ENCODE data around the gene RPS16. TPM values are rescaled to one million over a fixed set of nuclear protein-coding genes. Genes with fewer than 3 reads are reported as not detected.
A peak's percentile ranks its signal among the peaks of the same experiment; 100 is the strongest.

RPS16 gene
- total and polyA plus RNA-seq, 9 of the 15 experiments (the other 6 are each of a cell fraction or from before 2014, with no cell fraction given), result 82.6 to 3,671 (median 2,204) TPM

DNA sequence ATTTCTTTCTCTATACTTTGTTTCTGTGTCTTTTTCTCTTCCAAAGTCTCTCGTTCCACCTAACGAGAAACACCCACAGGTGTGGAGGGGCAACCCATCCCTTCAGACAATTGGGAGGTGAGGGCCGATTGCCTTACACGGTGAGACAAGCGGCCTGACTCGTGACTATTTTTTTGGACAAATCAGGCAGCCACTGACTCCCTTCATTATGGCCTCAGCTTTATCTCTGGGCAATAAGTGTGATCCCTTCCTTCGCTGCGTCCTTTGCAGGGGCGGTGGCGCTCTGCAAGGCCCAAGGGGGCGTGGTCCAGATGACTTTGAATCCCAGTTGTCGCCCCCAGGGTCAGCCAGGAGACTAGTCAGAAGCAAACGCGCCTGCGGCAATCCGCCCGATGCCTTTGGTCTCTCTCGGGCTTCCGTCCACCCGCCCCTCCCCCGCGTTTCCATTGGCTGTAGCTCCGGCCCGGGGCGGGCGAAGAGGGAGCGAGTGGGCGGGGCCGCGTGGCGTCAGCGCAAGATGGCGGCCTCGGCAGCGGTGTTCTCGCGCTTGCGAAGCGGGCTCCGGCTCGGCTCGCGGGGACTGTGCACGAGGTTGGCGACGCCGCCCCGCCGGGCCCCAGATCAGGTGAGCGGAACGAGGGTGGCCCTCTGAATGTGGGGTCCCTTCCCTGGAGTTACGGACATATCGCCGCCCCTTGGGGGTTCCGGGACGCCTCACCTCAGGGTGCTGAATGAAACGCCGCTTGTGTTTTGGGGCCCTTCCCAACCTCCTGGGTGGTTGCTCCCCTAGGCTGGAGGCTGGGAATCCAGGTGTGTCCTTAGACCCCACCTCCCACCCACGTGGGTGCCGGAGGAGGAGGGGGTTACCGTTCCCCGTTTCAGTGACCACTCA, 44.8 kb upstream of the RPS16 start, which contains the start of gene TIMM50 (continued):
- TF ChIP-seq, protein P1, sequence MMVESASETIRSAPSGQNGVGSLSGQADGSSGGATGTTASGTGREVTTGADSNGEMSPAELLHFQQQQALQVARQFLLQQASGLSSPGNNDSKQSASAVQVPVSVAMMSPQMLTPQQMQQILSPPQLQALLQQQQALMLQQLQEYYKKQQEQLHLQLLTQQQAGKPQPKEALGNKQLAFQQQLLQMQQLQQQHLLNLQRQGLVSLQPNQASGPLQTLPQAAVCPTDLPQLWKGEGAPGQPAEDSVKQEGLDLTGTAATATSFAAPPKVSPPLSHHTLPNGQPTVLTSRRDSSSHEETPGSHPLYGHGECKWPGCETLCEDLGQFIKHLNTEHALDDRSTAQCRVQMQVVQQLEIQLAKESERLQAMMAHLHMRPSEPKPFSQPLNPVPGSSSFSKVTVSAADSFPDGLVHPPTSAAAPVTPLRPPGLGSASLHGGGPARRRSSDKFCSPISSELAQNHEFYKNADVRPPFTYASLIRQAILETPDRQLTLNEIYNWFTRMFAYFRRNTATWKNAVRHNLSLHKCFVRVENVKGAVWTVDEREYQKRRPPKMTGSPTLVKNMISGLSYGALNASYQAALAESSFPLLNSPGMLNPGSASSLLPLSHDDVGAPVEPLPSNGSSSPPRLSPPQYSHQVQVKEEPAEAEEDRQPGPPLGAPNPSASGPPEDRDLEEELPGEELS (CRISPR knock-in tag; IDR thresholded peaks at IDR 0.05; ENCODE audit: borderline replicate concordance), result peak; percentile 77; the same call in 1 of the 2 replicates
- TF ChIP-seq, protein P2, sequence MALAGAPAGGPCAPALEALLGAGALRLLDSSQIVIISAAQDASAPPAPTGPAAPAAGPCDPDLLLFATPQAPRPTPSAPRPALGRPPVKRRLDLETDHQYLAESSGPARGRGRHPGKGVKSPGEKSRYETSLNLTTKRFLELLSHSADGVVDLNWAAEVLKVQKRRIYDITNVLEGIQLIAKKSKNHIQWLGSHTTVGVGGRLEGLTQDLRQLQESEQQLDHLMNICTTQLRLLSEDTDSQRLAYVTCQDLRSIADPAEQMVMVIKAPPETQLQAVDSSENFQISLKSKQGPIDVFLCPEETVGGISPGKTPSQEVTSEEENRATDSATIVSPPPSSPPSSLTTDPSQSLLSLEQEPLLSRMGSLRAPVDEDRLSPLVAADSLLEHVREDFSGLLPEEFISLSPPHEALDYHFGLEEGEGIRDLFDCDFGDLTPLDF (CRISPR knock-in tag; IDR thresholded peaks at IDR 0.05), result peak; percentile 28; the same call in 1 of the 2 replicates
- TF ChIP-seq NR2C2 (CRISPR knock-in tag; IDR thresholded peaks at IDR 0.05) (peak; percentile 80), NR2C2 (tag; IDR thresholded peaks at IDR 0.05) (peak; percentile 85), PHF20 (IDR thresholded peaks at IDR 0.05; ENCODE audit: partially characterized antibody) (peak; percentile 84), ZC3H4 (CRISPR knock-in tag; IDR thresholded peaks at IDR 0.05; ENCODE audit: borderline replicate concordance) (no peak), ZNF41 (CRISPR knock-in tag; conservative IDR thresholded peaks at IDR 0.05) (no peak), NFIX (CRISPR knock-in tag; IDR thresholded peaks at IDR 0.05; ENCODE audit: low read depth) (no peak), ZNF764 (CRISPR knock-in tag; IDR thresholded peaks at IDR 0.05; ENCODE audit: low read depth) (no peak), ZEB2 (IDR thresholded peaks at IDR 0.05) (peak; percentile 31; the same call in 1 of the 2 replicates), PCBP1 (IDR thresholded peaks at IDR 0.05; ENCODE audit: low read depth, low read length, poor library complexity, severe bottlenecking) (peak; percentile 47), ZNF146 (CRISPR knock-in tag; IDR thresholded peaks at IDR 0.05; ENCODE audit: unreplicated experiment) (no peak), EP300 (IDR thresholded peaks at IDR 0.05; ENCODE audit: low read length) (peak; percentile 61)
- TF ChIP-seq, protein P3, sequence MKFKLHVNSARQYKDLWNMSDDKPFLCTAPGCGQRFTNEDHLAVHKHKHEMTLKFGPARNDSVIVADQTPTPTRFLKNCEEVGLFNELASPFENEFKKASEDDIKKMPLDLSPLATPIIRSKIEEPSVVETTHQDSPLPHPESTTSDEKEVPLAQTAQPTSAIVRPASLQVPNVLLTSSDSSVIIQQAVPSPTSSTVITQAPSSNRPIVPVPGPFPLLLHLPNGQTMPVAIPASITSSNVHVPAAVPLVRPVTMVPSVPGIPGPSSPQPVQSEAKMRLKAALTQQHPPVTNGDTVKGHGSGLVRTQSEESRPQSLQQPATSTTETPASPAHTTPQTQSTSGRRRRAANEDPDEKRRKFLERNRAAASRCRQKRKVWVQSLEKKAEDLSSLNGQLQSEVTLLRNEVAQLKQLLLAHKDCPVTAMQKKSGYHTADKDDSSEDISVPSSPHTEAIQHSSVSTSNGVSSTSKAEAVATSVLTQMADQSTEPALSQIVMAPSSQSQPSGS (CRISPR knock-in tag; IDR thresholded peaks at IDR 0.05), result no peak
- TF ChIP-seq, protein P4, sequence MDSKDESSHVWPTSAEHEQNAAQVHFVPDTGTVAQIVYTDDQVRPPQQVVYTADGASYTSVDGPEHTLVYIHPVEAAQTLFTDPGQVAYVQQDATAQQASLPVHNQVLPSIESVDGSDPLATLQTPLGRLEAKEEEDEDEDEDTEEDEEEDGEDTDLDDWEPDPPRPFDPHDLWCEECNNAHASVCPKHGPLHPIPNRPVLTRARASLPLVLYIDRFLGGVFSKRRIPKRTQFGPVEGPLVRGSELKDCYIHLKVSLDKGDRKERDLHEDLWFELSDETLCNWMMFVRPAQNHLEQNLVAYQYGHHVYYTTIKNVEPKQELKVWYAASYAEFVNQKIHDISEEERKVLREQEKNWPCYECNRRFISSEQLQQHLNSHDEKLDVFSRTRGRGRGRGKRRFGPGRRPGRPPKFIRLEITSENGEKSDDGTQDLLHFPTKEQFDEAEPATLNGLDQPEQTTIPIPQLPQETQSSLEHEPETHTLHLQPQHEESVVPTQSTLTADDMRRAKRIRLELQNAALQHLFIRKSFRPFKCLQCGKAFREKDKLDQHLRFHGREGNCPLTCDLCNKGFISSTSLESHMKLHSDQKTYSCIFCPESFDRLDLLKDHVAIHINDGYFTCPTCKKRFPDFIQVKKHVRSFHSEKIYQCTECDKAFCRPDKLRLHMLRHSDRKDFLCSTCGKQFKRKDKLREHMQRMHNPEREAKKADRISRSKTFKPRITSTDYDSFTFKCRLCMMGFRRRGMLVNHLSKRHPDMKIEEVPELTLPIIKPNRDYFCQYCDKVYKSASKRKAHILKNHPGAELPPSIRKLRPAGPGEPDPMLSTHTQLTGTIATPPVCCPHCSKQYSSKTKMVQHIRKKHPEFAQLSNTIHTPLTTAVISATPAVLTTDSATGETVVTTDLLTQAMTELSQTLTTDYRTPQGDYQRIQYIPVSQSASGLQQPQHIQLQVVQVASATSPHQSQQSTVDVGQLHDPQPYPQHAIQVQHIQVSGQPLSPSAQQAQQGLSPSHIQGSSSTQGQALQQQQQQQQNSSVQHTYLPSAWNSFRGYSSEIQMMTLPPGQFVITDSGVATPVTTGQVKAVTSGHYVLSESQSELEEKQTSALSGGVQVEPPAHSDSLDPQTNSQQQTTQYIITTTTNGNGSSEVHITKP (IDR thresholded peaks at IDR 0.05; ENCODE audit: partially characterized antibody), result peak; percentile 42
- TF ChIP-seq, protein P5, sequence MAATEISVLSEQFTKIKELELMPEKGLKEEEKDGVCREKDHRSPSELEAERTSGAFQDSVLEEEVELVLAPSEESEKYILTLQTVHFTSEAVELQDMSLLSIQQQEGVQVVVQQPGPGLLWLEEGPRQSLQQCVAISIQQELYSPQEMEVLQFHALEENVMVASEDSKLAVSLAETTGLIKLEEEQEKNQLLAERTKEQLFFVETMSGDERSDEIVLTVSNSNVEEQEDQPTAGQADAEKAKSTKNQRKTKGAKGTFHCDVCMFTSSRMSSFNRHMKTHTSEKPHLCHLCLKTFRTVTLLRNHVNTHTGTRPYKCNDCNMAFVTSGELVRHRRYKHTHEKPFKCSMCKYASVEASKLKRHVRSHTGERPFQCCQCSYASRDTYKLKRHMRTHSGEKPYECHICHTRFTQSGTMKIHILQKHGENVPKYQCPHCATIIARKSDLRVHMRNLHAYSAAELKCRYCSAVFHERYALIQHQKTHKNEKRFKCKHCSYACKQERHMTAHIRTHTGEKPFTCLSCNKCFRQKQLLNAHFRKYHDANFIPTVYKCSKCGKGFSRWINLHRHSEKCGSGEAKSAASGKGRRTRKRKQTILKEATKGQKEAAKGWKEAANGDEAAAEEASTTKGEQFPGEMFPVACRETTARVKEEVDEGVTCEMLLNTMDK (IDR thresholded peaks at IDR 0.05; ENCODE audit: borderline replicate concordance, insufficient read depth, low read depth, low read length, poor library complexity, severe bottlenecking), result no peak

Measured in K562 (cell line).